ENCODE data around the gene MFRP. TPM values are rescaled to one million over a fixed set of nuclear protein-coding genes. Genes with fewer than 3 reads are reported as not detected.

The MFRP gene
- total RNA-seq, 1 donor from 2014 or later = not detected

GRCh38 chr11:119374632-119375336 is 28.3 kb upstream of the MFRP start:
- H3K27me3 Mint-ChIP-seq (ENCODE audit: low read depth) = no peaks in the 10 kb centered on the region
- no peaks in the 10 kb centered on the region for H3K9me3 Mint-ChIP-seq
- no peak for DNase-seq (ENCODE audit: low spot score in 2 of 2, unreplicated experiment in 2 of 2)
- no peak for TF ChIP-seq CTCF (IDR thresholded peaks at IDR 0.05; ENCODE audit: unreplicated experiment)
- H3K4me3 Mint-ChIP-seq = no peak overlapping the region
- no peak overlapping the region for H3K27ac Mint-ChIP-seq
- peaks cover 67% of the 10 kb centered on the region for H3K4me1 Mint-ChIP-seq
- no peaks in the 10 kb centered on the region for H3K36me3 Mint-ChIP-seq

GRCh38 chr11:119373921-119374631 is 27.6 kb upstream of the MFRP start:
- Mint-ChIP-seq H3K27ac (no peak overlapping the region), H3K27me3 (ENCODE audit: low read depth) (no peaks in the 10 kb centered on the region), H3K4me1 (peaks cover 69% of the 10 kb centered on the region), H3K36me3 (no peaks in the 10 kb centered on the region), H3K9me3 (no peaks in the 10 kb centered on the region), H3K4me3 (no peak overlapping the region)
- peak in 1 of 2 experiments; percentile 89 for DNase-seq (ENCODE audit: low spot score in 2 of 2, unreplicated experiment in 2 of 2)
- TF ChIP-seq CTCF (IDR thresholded peaks at IDR 0.05; ENCODE audit: unreplicated experiment) = peak; percentile 76

GRCh38 chr11:119373059-119373920 is 26.8 kb upstream of the MFRP start:
- Mint-ChIP-seq H3K4me3 (no peak overlapping the region), H3K36me3 (no peaks in the 10 kb centered on the region), H3K27ac (no peak overlapping the region), H3K27me3 (ENCODE audit: low read depth) (no peaks in the 10 kb centered on the region), H3K4me1 (peaks cover 68% of the 10 kb centered on the region), H3K9me3 (no peaks in the 10 kb centered on the region)
- TF ChIP-seq CTCF (IDR thresholded peaks at IDR 0.05; ENCODE audit: unreplicated experiment) = no peak
- DNase-seq (ENCODE audit: low spot score in 2 of 2, unreplicated experiment in 2 of 2) = no peak

- Mint-ChIP-seq H3K27ac (no peak overlapping the region), H3K4me1 (peaks cover 75% of the 10 kb centered on the region), H3K4me3 (no peak overlapping the region), H3K27me3 (ENCODE audit: low read depth) (no peaks in the 10 kb centered on the region), H3K36me3 (no peaks in the 10 kb centered on the region), H3K9me3 (no peaks in the 10 kb centered on the region)
- no peak for TF ChIP-seq CTCF (IDR thresholded peaks at IDR 0.05; ENCODE audit: unreplicated experiment)
- no peak for DNase-seq (ENCODE audit: low spot score in 2 of 2, unreplicated experiment in 2 of 2)
Observed at GRCh38 chr11:119372260-119373058, 26.0 kb upstream of the MFRP start.

GRCh38 chr11:119371778-119372182 is 25.3 kb upstream of the MFRP start:
- H3K27me3 Mint-ChIP-seq (ENCODE audit: low read depth) = no peaks in the 10 kb centered on the region
- H3K27ac Mint-ChIP-seq = no peak overlapping the region
- H3K36me3 Mint-ChIP-seq = no peaks in the 10 kb centered on the region
- no peaks in the 10 kb centered on the region for H3K9me3 Mint-ChIP-seq
- no peak overlapping the region for H3K4me3 Mint-ChIP-seq
- H3K4me1 Mint-ChIP-seq = peaks cover 82% of the 10 kb centered on the region
- DNase-seq (ENCODE audit: low spot score in 2 of 2, unreplicated experiment in 2 of 2) = no peak
- no peak for TF ChIP-seq CTCF (IDR thresholded peaks at IDR 0.05; ENCODE audit: unreplicated experiment)

Measured in mesothelial cell of epicardium (in vitro differentiated cells).